ENCODE results near the gene FHIT.

The FHIT gene

DNA sequence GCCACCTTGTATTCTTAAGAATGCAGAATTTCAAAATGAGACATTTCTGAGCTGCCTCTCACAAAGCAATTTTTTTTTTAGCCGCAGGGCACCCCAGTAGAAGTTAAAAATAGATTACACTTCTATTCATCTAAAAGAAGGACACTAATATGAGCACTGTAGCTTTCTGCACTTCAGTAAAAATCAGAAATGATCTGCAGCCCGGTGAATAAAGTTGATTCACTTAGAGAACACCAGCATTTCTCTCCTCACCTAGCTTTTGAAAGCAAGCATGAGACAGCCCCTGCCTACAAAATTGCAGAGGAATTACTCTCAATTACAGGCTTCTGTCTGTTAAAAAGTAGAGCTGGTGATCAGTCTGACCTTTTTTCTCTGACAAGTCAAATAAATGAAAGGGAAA is 1062.4 kb downstream of the FHIT start:
- DNase-seq: no peak

GRCh38 chr3:60187343-60187742 is 1063.9 kb downstream of the FHIT start:
- DNase-seq: no peak

GRCh38 chr3:60186359-60186758 is 1064.9 kb downstream of the FHIT start:
- DNase-seq: no peak

- no peak for DNase-seq
Observed at GRCh38 chr3:60185161-60185560, 1066.1 kb downstream of the FHIT start.

DNA sequence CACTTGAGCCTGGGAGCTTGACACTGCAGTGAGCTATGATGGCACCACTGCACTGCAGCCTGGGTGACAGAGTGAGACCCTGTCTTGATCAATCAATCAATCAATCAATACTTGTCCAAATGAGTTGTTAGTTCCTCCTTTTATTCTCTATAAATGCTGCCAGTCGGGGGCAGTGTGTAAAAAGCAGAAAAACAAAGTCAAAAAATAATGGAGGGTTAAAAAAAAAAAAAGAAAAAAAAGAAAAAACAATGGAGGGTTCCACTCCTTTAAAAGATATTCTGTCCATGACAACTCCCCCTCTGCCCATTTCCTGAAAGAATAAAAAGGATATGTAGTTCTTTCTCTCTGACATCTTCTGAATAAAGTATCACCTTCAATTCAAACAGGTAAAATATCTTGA is 1068.6 kb downstream of the FHIT start:
- no peak for DNase-seq

- DNase-seq: no peak
Observed at GRCh38 chr3:60178931-60179653, 1072.2 kb downstream of the FHIT start.

- DNase-seq: no peak
Observed at GRCh38 chr3:60177726-60178125, 1073.5 kb downstream of the FHIT start.

DNA sequence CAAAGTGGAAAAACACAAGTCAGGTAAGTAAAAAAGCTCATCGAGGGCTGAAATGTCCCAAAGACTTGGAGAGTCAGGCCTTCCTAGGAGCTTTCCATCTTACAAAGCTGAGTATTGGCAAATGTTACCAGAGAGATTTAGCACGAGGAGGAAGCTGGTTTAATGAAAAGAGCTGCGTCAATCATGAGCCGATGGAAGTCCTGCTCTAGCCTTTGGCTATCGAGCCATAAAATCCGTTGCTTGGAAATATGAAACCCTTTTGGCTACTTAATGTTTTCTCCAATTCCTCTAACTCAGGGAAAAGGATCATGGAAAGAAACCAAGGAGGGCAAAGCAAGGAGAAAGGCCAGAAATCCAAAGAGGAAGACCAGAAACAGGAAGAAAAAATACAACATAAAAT is 1074.6 kb downstream of the FHIT start:
- DNase-seq: no peak

GRCh38 chr3:60175680-60176079 is 1075.6 kb downstream of the FHIT start:
- no peak for DNase-seq

- DNase-seq: no peak
Observed at GRCh38 chr3:60169755-60170154, 1081.5 kb downstream of the FHIT start.

DNA sequence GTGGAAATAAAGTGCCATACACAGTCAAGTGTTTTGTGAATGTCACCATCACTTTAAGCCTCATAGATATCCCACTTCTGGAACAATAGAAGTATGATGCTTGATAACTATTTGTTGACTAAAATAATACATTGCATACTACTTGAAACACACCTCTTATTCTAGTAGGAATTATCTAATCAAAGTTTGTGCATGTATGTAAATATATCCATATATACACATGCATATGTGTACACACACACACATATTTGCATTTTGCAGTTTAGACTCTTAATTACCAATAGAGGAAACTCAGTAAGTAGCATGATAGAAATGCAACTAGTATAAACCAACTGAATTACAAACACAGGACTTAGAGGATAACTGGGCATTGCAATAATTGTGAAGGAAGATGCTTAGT is 1084.1 kb downstream of the FHIT start:
- DNase-seq: no peak

DNA sequence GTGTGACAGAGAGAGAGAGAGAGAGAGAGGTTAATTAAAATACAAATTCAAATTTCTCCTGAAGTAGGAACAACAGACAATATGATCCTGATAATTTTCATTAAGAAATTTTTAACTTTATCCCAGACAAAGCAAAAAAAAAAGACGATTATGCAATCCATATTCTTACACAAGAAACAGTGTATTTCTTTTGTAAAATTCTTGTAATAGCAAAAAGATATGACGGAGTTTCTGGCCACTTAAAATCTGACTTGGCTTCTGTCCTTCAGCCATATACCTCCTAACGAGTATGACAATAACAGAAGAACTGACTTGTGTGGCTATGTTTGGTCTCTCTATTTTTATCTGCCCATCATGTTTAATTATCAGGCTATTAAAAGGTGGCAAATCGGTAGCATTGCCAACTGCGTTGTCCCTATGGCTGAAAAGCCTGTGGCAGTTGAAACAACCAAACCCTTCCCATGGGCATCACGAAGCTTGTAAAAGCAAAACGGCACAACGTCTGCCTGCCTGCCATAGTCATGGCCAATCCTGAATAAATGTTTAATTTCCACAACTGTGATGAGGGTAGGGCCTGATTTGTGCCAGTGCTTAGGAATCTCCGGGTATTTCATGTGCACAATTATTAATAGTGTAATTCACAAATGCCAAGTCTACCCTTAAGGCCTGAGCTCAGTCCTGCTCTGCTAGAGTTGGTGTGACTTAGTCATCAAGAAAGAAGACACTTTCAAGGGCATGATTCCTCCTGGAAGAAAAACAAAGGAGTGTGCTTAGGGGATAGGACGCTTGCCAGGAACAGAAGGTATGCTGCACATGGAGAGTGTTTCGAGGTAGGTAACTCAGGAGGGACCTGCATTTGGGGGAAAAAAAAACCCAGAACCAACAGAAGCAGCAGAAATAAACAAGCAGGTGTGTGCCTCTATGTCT is 1090.2 kb downstream of the FHIT start:
- DNase-seq: no peak

- DNase-seq: no peak
Observed at GRCh38 chr3:60160111-60160821, 1091.0 kb downstream of the FHIT start.

GRCh38 chr3:60158035-60158434 is 1093.2 kb downstream of the FHIT start:
- DNase-seq: no peak

- DNase-seq: no peak
Observed at GRCh38 chr3:60154011-60154410, 1097.2 kb downstream of the FHIT start.

DNA sequence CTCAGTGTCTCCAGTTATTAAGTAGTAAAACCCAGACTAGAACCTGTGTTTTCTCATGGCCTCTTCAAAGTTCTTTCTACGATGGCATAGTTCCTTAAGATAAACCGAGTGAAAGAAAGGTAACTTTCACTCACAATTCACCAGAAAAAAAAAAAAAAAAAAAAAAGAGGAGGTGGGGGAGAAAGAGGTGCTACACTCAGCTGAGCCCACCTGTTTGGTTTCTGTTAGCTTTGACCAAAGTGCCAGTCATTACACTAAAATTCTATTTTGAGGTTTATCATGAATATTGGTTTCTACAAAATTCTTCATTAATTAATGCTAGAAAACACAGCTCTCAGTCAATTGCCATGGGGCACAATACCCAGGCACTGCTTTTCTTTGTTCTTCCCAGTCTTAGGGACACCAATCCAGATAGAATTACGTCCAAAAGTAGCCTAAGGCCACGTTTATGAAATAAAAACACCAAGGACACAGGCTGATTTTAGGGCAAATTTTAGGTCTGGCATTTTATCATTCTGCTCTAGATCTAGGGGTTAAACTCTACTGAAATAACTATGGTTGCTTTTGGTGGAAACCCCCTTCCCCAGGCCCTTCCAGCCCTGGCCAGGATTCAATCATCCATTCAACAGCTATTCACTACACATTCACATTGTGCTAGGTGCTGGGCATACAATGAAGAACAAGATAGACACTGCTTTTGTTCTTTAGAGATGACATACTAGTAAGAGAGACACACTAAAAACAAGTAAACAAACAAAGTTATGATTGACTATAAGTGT is 1097.8 kb downstream of the FHIT start:
- no peak for DNase-seq

DNA sequence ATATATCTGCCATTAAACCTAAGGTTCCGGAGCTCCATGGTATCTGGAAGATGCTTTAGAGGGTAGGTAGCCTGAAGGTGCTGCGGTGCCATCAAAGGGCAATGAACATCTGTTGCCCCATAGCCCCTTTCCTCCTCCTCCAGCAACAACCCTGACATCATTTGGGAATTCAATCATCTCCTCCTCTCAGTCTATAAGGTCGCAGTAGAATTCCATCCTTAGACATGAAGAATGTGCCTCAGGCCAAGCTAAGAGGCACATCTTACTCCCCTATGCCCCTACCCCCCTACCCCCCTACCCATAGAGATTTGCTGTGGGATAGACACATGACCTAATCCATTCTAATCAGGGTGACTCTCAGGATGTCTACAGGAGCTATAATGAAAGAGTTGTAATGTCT is 1101.8 kb downstream of the FHIT start:
- DNase-seq: no peak

DNA sequence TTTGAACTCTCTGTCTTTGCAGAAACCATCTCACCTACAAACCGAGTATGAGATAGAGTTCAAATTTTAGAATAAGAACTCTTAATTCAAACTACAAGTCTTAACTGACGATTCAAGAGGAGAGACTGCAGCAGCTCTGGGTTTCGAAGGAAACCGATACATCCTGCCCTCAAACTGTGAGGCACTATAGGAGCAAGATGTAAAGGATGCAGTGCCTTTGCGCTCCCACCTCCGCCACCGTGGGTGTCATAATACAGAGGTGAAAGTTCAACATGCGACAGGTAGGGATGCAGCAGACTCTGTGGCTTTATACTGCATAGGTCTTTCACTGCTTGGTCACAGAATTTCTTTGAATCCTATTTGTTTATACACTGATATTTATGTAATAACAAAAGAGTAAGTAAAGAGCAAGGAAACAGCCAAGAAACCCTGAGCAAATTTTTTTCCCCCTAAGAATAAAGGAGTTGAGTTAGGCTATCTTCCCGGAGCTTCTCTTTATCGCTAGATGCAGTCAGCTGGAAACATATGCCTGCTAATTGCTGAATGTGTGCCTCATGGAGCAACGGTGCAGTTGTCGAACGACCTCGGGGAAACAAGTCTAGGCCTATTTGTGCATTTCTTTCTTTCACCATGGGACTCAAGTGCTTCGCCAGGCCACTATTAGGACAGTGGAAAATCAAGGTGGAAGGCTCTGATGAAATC is 1103.9 kb downstream of the FHIT start:
- DNase-seq: no peak

- DNase-seq: no peak
Observed at GRCh38 chr3:60146121-60146520, 1105.1 kb downstream of the FHIT start.

DNA sequence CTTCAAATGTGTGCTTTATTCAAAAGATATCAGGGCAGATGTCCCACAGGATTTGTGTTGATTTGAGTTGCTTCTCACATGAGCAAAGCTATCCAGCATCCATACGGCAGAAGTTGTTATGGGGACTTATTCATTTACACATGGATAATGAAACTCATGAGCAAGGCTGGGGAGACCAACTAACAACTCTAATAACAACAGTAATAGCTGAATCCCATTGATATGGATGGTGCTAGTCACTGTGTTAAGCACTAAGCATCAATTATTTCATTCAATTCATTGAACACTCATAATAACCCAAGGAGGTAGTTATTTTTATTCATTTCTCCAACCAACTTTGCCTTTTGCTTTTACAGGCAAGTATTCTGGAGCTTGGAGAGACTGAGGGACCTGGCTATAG is 1107.2 kb downstream of the FHIT start:
- DNase-seq: no peak

DNA sequence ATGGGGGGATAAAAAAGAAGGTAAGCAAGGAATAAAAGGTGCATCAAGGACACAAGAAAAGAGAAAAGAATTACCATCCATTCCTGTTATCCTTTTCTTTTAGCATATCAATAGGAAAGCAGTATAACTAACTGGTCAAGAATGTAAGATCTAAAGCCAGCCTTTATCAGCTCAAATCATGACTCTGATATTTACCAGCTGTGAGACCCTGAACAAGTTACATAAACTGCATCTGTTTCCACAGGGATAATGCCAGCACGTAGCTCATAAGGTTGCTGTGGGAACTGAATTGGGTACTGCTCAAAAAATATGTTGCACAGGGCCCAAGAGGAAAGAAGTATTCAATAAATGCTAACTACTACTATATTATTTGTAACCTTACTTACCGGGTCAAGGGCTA is 1109.2 kb downstream of the FHIT start:
- no peak for DNase-seq

DNA sequence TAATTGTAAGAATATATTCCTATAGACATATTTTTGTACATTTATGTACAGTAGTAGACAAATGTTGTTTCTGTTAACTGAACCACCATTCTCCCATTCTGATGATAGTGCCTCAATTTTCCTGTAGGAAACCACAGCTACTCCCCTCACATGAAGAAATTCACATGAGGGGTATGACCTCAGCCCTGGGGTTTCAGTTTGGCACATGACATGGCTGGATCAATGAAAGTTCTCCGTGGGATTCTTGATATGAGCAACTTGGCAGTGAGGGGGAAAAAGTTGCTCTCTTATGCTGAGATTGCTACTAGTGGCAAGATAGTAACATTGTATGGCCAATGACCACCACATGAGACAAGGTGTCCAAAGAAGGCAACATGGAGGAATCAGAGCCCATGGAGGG is 1111.1 kb downstream of the FHIT start:
- no peak for DNase-seq

Data from effector CD8-positive, alpha-beta T cell (primary cell).